A549 treated with GW870086 at 1 μM for 4 hours (cell line): Measurements from ENCODE around the gene FOXRED2. TPM values are rescaled to one million over a fixed set of nuclear protein-coding genes. Genes with fewer than 3 reads are reported as not detected.

ENCODE experiments used
- total RNA-seq: library from RNA; stranded (reverse); fragments of 200-300 nt; extraction: Qiagen RNA extraction; gene quantifications from 5 replicates; pipeline ENCODE4 v1.2.3, GENCODE V29; 2022; ENCODE audit warnings: low read depth

The FOXRED2 gene
- 11.3 to 17.1 TPM (median 15.4 TPM) in 5 replicates for total RNA-seq

GRCh38 chr22:36506637-36507517, at the start of gene FOXRED2:
FOXRED2 (minus strand) TSS chr22:36507040; CDS start chr22:36506422, 618 bp downstream.

GRCh38 chr22:36528795-36529751, 22.2 kb upstream of the FOXRED2 start, which contains the start of gene EIF3D:
EIF3D (minus strand) TSS chr22:36529166; CDS start chr22:36526121, 3,045 bp downstream.

GRCh38 chr22:36481393-36482168, 25.3 kb downstream of the FOXRED2 start, which contains the start of gene TXN2:
TXN2 (minus strand) TSS chr22:36481640; CDS start chr22:36480837, 803 bp downstream.

Other genes starting within 250 kb of the FOXRED2 start
- 145 to 175 TPM (median 165 TPM) in 5 replicates for gene MYH9, start 119.1 kb downstream of the FOXRED2 start, total RNA-seq
- 57.7 to 69.9 TPM (median 67.3 TPM) in 5 replicates for gene TXN2, start 25.4 kb downstream of the FOXRED2 start, total RNA-seq
- 150 to 203 TPM (median 154 TPM) in 5 replicates for gene EIF3D, start 22.1 kb upstream of the FOXRED2 start, total RNA-seq
- gene CACNG2, start 196.7 kb upstream of the FOXRED2 start, total RNA-seq, result not detected in 5 replicates